NCI-H1092 (cell line): ENCODE results near the gene ANKHD1.
"Not testable (repeated sequence)": the region's sequence is repeated elsewhere in the genome, so short reads cannot be mapped to it uniquely, and the experiment has no call there.

ENCODE experiments used
- DNase-seq: peaks from one replicate; lab custom pipeline; 2025; lab: John Stamatoyannopoulos, UW

ANKHD1 gene

GRCh38 chr5:140381351-140381750, 20.3 kb upstream of the ANKHD1 start:
- DNase-seq = no peak

DNA sequence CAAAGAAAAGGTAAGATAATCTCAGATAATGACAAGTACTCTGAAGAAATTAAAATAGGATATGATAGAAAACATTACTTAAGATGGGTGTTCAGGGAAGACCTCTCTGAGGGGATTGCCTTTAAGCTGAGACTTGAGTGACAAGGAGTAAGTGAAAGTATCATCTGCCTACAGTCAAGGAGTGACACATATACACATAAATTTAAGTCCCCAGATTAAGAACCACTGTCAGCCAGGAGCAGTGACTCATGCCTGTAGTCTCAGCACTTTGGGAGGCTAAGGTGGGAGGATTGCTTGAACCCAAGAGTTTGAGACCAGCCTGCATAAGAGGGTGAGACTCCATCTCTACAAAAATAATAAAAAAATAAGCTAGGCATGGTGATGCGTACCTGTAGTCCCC, 19.7 kb upstream of the ANKHD1 start:
- no peak for DNase-seq

- DNase-seq = no peak
Observed at GRCh38 chr5:140382866-140383265, 18.8 kb upstream of the ANKHD1 start.

DNA sequence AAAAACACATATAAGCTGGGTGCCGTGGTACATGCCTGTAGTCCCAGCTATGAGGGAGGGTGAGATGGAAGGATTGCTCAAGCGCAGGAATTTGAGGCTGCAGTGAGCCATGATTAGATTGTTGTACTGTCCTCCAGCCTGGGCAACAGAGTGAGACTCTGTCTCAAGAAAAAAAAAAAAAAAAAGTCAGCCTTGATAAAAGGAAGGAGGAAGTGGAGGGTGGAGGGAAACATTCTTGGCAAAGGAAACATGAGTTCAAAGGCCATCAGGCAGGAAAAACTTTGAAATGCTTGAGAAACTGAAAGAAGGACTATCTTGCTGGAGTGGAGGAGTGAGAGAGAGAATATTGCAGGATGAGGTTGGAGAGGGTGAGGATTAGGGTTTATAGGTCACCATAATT, 18.3 kb upstream of the ANKHD1 start:
- DNase-seq = no peak

DNA sequence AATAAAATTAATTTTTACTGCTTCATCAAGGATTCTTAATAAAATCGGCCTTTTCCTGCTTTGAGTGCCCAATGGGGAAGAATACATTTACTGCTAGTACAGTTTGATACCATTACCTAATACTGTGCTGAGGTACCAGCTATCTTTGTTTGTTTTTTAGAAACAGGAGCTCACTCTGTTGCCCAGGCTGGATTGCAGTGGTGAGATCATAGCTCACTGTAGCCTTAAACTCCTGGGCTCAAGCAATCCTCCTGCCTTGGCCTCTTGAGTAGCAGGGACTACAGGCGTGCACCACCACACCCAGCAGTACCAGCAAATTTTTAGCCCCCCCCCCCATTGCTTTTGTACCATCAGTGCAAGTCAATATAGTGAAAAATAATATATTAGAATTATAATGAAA, 13.6 kb upstream of the ANKHD1 start:
- no peak for DNase-seq

- DNase-seq = no peak
Observed at GRCh38 chr5:140391312-140391711, 10.3 kb upstream of the ANKHD1 start.

GRCh38 chr5:140391732-140392131, 9.9 kb upstream of the ANKHD1 start:
- no peak for DNase-seq

DNA sequence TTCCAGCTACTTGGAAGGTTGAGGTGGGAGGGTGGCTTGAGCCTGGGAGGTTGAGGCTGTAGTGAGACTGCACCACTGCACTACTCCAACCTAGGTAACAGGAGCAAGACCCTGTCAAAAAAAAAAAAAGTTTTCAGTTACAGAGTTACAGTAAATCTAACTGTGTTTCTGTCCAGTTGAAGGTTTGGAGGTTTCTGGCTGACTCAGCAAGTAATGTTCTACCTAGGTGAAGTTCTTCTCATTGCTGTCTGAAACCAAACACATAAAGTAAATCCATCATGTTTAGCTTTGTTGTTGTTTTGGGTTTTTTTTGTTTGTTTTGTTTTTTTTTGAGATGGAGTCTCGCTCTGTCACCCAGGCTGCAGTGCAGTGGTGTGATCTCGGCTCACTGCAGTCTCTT, 7.9 kb upstream of the ANKHD1 start:
- no peak for DNase-seq

GRCh38 chr5:140398379-140398811, 3.2 kb upstream of the ANKHD1 start:
- DNase-seq = no peak

- no peak for DNase-seq
Observed at GRCh38 chr5:140399979-140400729, 1.5 kb upstream of the ANKHD1 start.

GRCh38 chr5:140400730-140401361, 787 bp upstream of the ANKHD1 start:
- peak; percentile 87 for DNase-seq

DNA sequence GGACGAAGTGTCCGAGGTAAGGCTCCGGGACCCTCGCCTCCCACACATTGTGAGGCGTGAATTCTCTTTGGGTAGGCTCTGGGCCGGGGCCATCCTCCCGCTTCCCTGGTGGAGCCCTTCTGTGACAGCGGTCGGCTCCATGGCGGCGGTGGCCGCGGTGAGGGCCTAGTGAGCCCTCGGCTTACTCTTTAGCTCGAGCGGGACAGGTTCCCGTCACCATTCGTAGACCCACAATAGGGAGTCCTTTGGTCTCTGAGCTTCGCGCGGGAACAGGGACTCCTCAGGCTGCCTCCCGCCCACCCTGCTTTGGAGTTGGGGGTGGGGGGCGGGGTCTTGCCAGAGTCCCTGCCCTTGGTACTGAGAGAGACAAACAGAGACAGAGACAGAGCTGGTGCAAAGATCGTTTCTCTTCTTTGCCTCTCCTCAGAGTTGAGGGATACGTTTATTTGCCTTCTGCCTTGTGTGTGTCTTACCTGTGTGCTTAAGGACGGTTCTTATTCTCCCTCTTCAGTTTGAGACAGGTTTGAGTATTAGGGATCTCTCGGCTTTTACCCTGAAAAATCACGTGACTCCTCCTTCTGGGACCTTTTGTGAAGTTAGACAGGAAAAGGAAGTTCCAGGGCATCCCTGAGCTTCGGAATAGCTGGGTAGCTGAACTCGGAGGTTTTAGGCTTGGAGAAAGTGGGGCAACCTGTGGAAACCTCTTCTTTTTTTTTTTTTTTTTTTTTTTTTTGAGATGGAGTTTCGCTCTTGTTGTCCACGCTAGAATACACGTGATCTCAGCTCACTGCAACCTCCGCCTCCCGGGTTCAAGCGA, 833 bp downstream of the ANKHD1 start:
- no peak for DNase-seq

GRCh38 chr5:140403613-140404012, 2.0 kb downstream of the ANKHD1 start:
- DNase-seq = no peak

- DNase-seq = no peak
Observed at GRCh38 chr5:140408750-140409241, 7.2 kb downstream of the ANKHD1 start.

DNA sequence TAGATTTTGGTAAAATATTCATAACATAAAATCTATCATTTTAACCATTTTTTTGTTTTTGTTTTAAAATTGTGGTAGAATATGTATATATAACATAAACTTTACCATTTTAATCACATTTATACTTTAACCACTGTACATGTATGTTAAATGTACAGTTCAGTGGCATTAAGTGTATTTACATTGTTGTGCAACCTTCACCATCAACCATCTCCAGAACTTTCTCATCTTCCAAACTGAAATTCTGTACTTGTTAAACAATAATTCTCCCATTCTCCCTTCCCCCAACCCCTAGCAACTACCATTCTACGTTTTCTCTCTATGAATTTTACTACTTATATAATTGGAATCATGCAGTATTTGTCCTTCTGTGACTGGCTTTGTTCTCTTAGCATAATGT, 11.6 kb downstream of the ANKHD1 start:
- no peak for DNase-seq

GRCh38 chr5:140417235-140417634, 15.6 kb downstream of the ANKHD1 start:
- no peak for DNase-seq

GRCh38 chr5:140418862-140419520, 17.4 kb downstream of the ANKHD1 start:
- no peak for DNase-seq

- DNase-seq = no peak
Observed at GRCh38 chr5:140420226-140420570, 18.6 kb downstream of the ANKHD1 start.

- DNase-seq = no peak
Observed at GRCh38 chr5:140420665-140421361, 19.2 kb downstream of the ANKHD1 start.

GRCh38 chr5:140421375-140421774, 19.7 kb downstream of the ANKHD1 start:
- DNase-seq = not testable (repeated sequence)

GRCh38 chr5:140423609-140424008, 22.0 kb downstream of the ANKHD1 start:
- no peak for DNase-seq

DNA sequence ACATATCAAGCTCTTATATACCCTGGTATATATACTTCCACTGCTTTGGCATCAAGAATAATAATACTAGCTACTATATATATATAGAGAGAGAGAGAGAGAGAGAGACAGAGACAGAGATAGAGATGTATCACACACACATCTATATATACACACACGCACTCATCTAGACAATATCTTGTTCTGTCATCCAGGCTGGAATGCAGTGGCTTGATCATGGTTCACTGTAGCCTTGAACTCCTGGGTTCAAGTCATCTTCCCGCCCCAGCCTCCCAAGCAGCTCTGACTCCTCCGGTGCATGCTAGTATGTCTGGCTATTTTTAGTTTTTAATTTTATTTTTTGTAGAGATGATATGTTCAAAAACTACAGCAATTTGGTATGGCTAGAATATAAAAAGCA, 22.5 kb downstream of the ANKHD1 start:
- no peak for DNase-seq
